SW 1271 (cell line): ENCODE data around the gene EHBP1L1.
"Not testable (repeated sequence)": the region's sequence is repeated elsewhere in the genome, so short reads cannot be mapped to it uniquely, and the experiment has no call there.

Experiments used
- DNase-seq, 2 experiments: peaks; one replicate each; lab custom pipeline; 2025; lab: John Stamatoyannopoulos, UW

EHBP1L1 gene

GRCh38 chr11:65560555-65561418 is 15.1 kb upstream of the EHBP1L1 start:
- peak in 1 of 2 experiments; percentile 73 for DNase-seq

GRCh38 chr11:65562020-65562419 is 13.8 kb upstream of the EHBP1L1 start:
- no peak for DNase-seq

- DNase-seq, result no peak
These were observed 13.1 kb upstream of the EHBP1L1 start for GRCh38 chr11:65562788-65563187.

- no peak for DNase-seq
These were observed 12.3 kb upstream of the EHBP1L1 start for GRCh38 chr11:65563601-65564000.

GRCh38 chr11:65564879-65565559 is 10.8 kb upstream of the EHBP1L1 start:
- not testable (repeated sequence) for DNase-seq

- no peak for DNase-seq
These were observed 10.0 kb upstream of the EHBP1L1 start for GRCh38 chr11:65565624-65566453.

- DNase-seq, result no peak
These were observed 6.5 kb upstream of the EHBP1L1 start for GRCh38 chr11:65569164-65569972.

GRCh38 chr11:65569973-65570918 is 5.6 kb upstream of the EHBP1L1 start, which contains the start of gene ZNRD2:
Gene ZNRD2, plus strand, starts transcription at chr11:65570477. Its CDS starts 15 bp downstream, at chr11:65570492.
- DNase-seq, result peak; percentile 97

- no peak for DNase-seq
These were observed 4.4 kb upstream of the EHBP1L1 start for GRCh38 chr11:65571420-65571819.

- DNase-seq, result peak in 1 of 2 experiments; percentile 71
These were observed 3.9 kb upstream of the EHBP1L1 start for GRCh38 chr11:65571940-65572339.

GRCh38 chr11:65572356-65573051 is 3.3 kb upstream of the EHBP1L1 start, which contains the start of gene FAM89B:
Gene FAM89B, plus strand, starts transcription at chr11:65572538. Its CDS starts 132 bp downstream, at chr11:65572670.
- DNase-seq, result peak; percentile 57 to 77

- DNase-seq, result no peak
These were observed 2.3 kb upstream of the EHBP1L1 start for GRCh38 chr11:65573391-65574079.

GRCh38 chr11:65574109-65574810 is 1.6 kb upstream of the EHBP1L1 start:
- DNase-seq, result peak; percentile 93 to 94

- peak in 1 of 2 experiments; percentile 46 for DNase-seq
These were observed 864 bp upstream of the EHBP1L1 start for GRCh38 chr11:65574811-65575567.

- no peak for DNase-seq
These were observed 496 bp downstream of the EHBP1L1 start for GRCh38 chr11:65576232-65576866.

- DNase-seq, result peak in 1 of 2 experiments; percentile 67
These were observed 1.3 kb downstream of the EHBP1L1 start for GRCh38 chr11:65576867-65577755.
